Measurements from ENCODE around the gene VARS2. TPM values are rescaled to one million over a fixed set of nuclear protein-coding genes. Genes with fewer than 3 reads are reported as not detected.
"Not testable (repeated sequence)": the region's sequence is repeated elsewhere in the genome, so short reads cannot be mapped to it uniquely, and the experiment has no call there.

The VARS2 gene
- total RNA-seq, 4 donors from 2014 or later = 12.6 to 22.0 (median 19.2) TPM

DNA sequence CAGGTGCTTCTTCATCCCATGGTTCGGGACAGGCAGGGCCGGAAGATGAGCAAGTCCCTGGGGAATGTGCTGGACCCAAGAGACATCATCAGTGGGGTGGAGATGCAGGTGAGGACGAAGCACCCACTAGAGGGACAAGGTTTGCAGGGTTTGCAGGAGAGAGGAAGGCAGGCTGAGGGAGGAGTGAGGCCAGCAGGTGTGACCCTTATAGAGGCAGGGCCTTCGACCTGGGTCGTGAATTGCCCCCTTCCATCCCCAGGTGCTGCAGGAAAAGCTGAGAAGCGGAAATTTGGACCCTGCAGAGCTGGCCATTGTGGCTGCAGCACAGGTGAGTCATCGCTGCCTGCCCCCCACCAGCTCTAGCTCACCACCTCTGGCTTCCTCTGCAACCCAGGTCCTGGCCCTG lies 8.4 kb downstream of the VARS2 start:
- Histone ChIP-seq H3K27ac (no peak overlapping the region), H3K36me3 (peaks cover 93% of the 10 kb centered on the region), H3K4me3 (no peak overlapping the region), H3K4me1 (no peaks in the 10 kb centered on the region), H3K9me3 (no peaks in the 10 kb centered on the region), H3K27me3 (no peaks in the 10 kb centered on the region)
- no peak for TF ChIP-seq POLR2AphosphoS5 (IDR thresholded peaks at IDR 0.05)
- TF ChIP-seq EP300 (IDR thresholded peaks at IDR 0.05) = no peak
- TF ChIP-seq, protein P1, sequence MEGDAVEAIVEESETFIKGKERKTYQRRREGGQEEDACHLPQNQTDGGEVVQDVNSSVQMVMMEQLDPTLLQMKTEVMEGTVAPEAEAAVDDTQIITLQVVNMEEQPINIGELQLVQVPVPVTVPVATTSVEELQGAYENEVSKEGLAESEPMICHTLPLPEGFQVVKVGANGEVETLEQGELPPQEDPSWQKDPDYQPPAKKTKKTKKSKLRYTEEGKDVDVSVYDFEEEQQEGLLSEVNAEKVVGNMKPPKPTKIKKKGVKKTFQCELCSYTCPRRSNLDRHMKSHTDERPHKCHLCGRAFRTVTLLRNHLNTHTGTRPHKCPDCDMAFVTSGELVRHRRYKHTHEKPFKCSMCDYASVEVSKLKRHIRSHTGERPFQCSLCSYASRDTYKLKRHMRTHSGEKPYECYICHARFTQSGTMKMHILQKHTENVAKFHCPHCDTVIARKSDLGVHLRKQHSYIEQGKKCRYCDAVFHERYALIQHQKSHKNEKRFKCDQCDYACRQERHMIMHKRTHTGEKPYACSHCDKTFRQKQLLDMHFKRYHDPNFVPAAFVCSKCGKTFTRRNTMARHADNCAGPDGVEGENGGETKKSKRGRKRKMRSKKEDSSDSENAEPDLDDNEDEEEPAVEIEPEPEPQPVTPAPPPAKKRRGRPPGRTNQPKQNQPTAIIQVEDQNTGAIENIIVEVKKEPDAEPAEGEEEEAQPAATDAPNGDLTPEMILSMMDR (IDR thresholded peaks at IDR 0.05) = no peak
- no peak for TF ChIP-seq POLR2A (IDR thresholded peaks at IDR 0.05)
- no peak for DNase-seq (ENCODE audit: low spot score in 2 of 2)
- WGBS = 88% methylated on average over 7 of the region's 7 CpGs

DNA sequence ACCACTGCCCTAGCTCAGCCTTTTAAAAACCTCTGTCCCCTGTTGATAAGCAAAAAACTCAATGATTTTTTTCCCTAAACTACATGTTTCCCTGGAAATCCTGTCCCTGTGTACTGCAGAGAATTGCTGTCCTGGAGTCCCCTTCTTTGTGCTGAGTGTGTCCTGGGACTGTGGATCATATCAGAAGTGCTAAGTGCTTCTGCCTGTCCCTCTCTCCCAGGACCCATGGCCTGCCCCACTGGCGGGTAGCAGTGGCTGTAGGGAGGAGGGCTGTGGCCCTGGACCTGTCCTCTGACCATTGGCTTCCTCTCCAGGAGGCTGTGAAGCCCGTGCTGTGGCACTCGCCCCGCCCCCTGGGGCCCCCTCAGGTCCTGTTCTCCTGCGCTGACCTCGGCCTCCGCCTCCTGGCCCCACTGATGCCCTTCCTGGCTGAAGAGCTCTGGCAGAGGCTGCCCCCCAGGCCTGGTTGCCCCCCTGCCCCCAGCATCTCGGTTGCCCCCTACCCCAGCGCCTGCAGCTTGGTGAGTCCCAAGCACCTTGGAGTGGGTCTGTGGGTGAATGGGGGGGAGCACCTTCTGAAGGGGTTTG lies 10.1 kb downstream of the VARS2 start:
- not testable (repeated sequence) for DNase-seq (ENCODE audit: low spot score in 2 of 2); H3K27me3 ChIP-seq; H3K4me3 ChIP-seq; H3K4me1 ChIP-seq; H3K9me3 ChIP-seq; H3K27ac ChIP-seq
- WGBS = 77% methylated on average over 7 of the region's 9 CpGs
- peaks cover 76% of the 10 kb centered on the region for H3K36me3 ChIP-seq

DNA sequence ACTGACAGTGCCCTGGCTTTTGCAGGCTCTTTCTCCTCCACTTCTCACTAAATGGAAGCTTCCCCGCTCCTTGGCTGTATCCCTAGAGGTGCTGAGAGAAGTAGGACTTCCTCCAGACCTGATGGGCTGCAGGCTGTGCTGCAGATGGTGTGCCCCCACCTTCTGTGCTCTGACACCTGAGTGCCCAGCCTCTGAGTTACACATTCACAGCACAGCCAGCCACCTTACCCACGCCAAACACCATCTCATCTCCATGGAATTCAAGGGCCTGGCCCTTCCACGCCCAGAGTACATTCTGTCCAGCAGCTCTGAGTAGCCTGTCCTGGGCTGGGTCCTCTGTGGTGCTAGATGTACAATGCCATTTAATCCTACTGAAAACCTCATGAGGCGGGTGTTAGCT lies 12.6 kb downstream of the VARS2 start:
- Histone ChIP-seq H3K4me3 (no peak overlapping the region), H3K27ac (no peak overlapping the region), H3K4me1 (no peaks in the 10 kb centered on the region), H3K9me3 (no peaks in the 10 kb centered on the region), H3K27me3 (no peaks in the 10 kb centered on the region), H3K36me3 (peaks cover 52% of the 10 kb centered on the region)
- no peak for TF ChIP-seq POLR2AphosphoS5 (IDR thresholded peaks at IDR 0.05)
- no peak for TF ChIP-seq EP300 (IDR thresholded peaks at IDR 0.05)
- TF ChIP-seq, protein P1 (IDR thresholded peaks at IDR 0.05) = no peak
- TF ChIP-seq POLR2A (IDR thresholded peaks at IDR 0.05) = no peak
- WGBS = 78% methylated on average over 4 of the region's 4 CpGs
- no peak for DNase-seq (ENCODE audit: low spot score in 2 of 2)

DNA sequence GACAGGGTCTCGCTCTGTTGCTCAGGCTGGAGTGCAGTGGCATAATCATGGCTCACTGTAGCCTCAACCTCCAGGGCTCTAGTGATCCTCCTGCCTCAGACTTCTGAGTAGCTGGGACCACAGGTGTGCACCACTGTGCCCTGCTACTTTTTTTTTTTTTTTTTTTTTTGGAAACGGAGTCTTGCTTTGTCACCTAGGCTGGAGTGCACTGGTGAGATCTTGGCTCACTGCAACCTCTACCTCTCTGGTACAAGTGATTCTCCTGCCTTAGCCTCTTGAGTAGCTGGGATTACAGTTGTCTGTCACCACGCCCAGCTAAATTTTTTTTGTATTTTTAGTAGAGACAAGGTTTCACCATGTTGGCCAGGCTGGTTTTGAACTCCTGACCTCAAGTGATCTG lies 13.0 kb downstream of the VARS2 start:
- not testable (repeated sequence) for H3K27me3 ChIP-seq; H3K27ac ChIP-seq; DNase-seq (ENCODE audit: low spot score in 2 of 2); H3K9me3 ChIP-seq; H3K4me1 ChIP-seq; H3K4me3 ChIP-seq
- peaks cover 47% of the 10 kb centered on the region for H3K36me3 ChIP-seq
- 95% methylated on average over 3 of the region's 3 CpGs for WGBS

DNA sequence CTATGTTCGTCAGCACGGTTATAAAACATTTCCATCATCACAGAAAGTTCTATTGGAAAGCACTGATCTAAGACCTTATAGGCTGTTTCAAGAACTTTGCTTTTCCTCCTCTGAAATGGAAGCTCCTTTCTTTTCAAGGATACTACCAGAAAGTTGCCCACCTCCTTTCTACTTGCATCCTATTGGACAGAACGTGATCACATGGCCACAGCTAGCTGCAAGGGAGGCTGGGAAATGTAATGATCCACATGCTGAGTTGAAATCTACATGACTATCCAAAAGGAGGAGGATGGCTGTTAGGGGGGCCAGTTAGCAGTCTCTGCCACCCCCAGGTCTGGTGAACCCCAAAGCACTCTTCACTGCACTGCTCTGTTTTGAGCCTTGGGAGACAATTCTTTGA lies 14.6 kb downstream of the VARS2 start:
- no peak for DNase-seq (ENCODE audit: low spot score in 2 of 2)
- H3K4me1 ChIP-seq = no peaks in the 10 kb centered on the region
- 97% methylated on average over 3 of the region's 3 CpGs for WGBS
- peaks cover 31% of the 10 kb centered on the region for H3K36me3 ChIP-seq
- no peaks in the 10 kb centered on the region for H3K9me3 ChIP-seq
- no peak overlapping the region for H3K27ac ChIP-seq
- no peak for TF ChIP-seq POLR2AphosphoS5 (IDR thresholded peaks at IDR 0.05)
- TF ChIP-seq, protein P1 (IDR thresholded peaks at IDR 0.05) = no peak
- no peak for TF ChIP-seq POLR2A (IDR thresholded peaks at IDR 0.05)
- no peak for TF ChIP-seq EP300 (IDR thresholded peaks at IDR 0.05)
- no peak overlapping the region for H3K4me3 ChIP-seq
- no peaks in the 10 kb centered on the region for H3K27me3 ChIP-seq

DNA sequence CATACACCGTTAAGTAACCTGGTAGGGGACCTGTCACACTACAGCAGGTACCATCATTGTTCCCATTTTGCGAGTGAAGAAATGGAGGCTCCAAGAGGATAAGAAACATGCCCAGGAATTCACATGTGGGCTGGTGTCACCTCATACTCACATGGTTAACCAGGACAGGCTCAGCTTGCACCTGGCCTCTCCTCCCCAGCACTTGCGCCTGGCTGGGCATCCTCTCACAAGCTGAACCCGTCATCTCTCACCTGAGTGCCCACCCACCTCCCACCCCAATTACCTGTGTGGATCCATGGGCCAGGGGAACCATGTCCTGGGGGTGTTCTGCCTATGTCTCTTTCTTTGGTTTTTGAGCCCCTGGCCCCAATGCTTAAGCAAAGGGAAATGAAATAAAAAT lies 16.5 kb downstream of the VARS2 start:
- no peaks in the 10 kb centered on the region for H3K4me1 ChIP-seq

More for the DNA sequence above, 16.5 kb downstream of the VARS2 start:
- H3K4me3 ChIP-seq = no peak overlapping the region
- TF ChIP-seq, protein P1 (IDR thresholded peaks at IDR 0.05) = no peak
- H3K36me3 ChIP-seq = peaks cover 15% of the 10 kb centered on the region
- no peak overlapping the region for H3K27ac ChIP-seq
- 96% methylated on average over 4 of the region's 4 CpGs for WGBS
- H3K27me3 ChIP-seq = no peaks in the 10 kb centered on the region
- no peak for DNase-seq (ENCODE audit: low spot score in 2 of 2)
- no peaks in the 10 kb centered on the region for H3K9me3 ChIP-seq
